VCaP (cell line): Measurements from ENCODE around the gene SIN3B.

Source experiments
- H3K27ac ChIP-seq: fragments of 450-650 bp; 2 replicates; pipeline ENCODE4 v1.5.1; 2017
- TF ChIP-seq, protein P1 (sequence below): fragments of 450-650 bp; conservative IDR thresholded peaks from 2 replicates; pipeline ENCODE4 v1.5.1; 2017; ENCODE audit warnings: mild to moderate bottlenecking, moderate library complexity

Gene SIN3B

DNA sequence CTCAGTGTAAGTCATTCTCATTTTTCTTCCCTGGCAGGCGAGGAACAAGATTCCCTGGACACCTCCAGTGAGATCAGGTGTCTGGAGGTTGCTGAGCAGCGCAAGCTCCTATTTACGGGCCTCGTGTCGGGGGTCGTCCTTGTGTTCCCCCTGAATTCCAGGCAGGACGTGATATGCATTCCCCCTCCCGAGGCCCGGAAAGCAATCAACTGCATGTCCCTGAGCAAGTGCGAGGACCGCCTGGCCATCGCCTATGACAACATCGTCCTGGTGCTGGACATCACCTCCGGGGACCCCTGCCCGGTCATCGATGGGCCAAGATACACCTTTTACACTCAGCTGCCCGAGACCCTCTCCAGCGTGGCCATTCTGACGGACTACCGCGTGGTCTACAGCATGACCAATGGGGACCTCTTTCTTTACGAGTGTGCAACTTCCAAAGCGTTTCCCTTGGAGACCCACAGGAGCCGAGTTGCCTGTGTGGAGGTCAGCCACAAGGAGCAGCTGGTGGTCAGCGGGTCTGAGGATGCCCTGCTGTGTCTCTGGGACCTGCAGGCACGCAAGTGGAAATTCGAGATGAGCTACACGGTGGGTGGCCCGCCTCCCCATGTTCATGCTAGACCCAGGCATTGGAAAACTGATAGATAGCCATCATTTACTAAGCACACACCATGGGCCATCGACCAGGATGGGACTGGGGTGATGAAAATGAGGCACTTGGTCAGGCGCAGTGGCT is 21.5 kb upstream of the SIN3B start:
- TF ChIP-seq, protein P1, sequence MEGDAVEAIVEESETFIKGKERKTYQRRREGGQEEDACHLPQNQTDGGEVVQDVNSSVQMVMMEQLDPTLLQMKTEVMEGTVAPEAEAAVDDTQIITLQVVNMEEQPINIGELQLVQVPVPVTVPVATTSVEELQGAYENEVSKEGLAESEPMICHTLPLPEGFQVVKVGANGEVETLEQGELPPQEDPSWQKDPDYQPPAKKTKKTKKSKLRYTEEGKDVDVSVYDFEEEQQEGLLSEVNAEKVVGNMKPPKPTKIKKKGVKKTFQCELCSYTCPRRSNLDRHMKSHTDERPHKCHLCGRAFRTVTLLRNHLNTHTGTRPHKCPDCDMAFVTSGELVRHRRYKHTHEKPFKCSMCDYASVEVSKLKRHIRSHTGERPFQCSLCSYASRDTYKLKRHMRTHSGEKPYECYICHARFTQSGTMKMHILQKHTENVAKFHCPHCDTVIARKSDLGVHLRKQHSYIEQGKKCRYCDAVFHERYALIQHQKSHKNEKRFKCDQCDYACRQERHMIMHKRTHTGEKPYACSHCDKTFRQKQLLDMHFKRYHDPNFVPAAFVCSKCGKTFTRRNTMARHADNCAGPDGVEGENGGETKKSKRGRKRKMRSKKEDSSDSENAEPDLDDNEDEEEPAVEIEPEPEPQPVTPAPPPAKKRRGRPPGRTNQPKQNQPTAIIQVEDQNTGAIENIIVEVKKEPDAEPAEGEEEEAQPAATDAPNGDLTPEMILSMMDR: no peak
- H3K27ac ChIP-seq: no peak overlapping the region

DNA sequence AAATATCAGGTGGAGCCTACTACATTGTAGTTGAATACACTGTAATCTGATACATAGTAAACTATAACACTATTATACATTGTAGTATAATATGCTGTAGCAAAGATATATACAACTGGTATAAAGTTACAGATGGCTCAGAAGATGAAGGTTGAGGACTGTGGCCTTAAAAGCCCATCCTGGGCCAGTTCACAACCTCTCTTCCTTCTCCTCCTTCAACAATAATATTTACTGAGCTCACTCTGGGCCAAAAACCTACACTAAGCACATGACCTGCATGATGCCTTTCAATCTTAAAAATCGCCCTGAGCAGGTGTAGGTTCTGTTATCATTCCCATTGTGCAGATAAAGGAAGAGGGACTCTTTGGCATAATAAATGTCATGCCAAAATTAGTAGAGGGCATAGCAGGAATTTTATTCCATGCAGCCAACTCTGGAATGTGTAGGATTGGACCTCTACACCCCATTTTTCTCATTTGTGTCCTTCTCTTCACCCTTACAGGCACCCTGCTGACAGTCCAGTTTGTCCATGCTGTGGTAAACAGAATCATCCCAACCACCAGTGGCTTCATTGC is 14.6 kb upstream of the SIN3B start:
- TF ChIP-seq, protein P1: no peak
- H3K27ac ChIP-seq: no peak overlapping the region

DNA sequence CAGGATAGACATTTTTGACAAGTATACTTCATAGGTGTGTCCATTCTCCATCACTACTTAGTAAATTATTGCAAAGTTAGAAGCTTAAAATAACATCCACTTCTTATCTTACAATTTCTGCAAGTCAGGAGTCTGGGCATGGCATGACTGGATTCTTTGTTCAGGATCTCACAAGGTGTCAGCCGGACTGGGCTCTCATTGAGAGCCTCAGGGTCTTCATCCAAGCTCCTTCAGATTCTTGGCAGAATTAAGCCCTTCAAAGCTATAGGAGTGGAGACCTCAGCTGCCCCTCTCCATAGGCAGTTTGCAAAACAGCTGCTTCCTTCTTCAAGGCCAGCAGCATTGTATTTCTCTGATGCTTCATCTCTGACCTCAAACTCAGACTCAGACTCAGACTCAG is 9.1 kb upstream of the SIN3B start:
- TF ChIP-seq, protein P1: no peak
- no peak overlapping the region for H3K27ac ChIP-seq

DNA sequence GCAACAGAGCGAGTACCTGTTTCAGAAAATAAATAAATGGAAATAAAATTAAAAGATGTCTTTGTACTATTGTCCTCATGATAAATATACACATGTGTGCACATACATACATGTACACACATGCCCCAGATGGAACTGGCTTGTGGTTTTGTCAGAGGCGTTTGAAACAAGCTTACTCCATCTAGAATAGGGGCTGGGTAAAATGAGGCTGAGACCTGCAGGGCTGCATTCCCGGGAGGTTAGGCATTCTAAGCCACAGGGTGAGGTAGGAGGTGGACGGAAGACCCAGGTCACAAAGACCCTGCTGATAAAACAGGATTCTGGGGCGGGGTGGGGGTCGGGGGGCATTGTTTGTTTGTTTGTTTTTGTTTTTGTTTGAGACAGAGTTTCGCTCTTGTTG is 8.1 kb upstream of the SIN3B start:
- TF ChIP-seq, protein P1: no peak
- H3K27ac ChIP-seq: no peak overlapping the region

DNA sequence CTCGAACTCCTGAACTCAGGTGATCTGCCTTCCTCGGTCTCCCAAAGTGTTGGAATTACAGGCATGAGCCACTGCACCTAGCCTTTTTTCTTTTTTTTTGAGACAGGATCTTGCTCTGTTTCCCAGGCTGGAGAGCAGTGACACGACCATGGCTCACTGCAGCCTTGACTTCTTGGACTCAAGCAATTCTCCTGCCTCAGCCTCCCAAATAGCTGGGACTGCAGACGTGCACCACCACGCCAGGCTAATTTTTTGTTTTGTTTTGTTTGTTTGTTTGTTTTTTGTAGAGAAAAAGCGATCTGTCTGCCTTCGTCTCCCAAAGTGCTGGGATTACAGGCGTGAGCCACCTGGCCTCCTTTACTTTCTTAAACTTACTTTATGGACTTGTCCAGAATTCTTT is 6.5 kb upstream of the SIN3B start:
- no peak overlapping the region for H3K27ac ChIP-seq
- TF ChIP-seq, protein P1: no peak

DNA sequence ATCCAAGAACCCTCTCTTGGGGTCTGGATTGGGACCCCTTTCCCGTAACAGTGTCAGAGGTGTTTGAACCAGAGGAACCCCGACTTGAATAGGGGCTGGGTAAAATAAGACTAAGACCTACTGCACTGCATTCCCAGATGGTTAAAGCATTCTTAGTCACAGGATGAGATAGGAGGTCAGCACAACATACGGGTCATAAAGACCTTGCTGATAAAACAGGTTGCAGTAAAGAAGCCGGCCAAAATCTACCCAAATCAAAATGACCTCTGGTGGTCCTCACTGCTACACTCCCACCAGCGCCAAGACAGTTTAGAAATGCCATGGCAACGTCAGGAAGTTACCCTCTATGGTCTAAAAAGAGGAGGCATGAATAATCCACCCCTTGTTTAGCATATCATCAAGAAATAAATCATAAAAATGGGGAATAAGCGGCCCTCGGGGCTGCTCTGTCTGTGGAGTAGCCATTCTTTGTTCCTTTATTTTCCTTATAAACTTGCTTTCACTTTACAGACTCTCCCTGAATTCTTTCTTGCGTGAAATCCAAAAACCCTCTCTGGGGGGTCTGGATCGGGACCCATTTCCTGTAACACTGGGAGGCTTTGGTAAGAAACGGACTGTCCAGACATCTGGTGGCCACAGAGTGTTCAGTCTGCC is 4.4 kb upstream of the SIN3B start:
- peak overlapping the region; percentile 81 for H3K27ac ChIP-seq
- TF ChIP-seq, protein P1: no peak

DNA sequence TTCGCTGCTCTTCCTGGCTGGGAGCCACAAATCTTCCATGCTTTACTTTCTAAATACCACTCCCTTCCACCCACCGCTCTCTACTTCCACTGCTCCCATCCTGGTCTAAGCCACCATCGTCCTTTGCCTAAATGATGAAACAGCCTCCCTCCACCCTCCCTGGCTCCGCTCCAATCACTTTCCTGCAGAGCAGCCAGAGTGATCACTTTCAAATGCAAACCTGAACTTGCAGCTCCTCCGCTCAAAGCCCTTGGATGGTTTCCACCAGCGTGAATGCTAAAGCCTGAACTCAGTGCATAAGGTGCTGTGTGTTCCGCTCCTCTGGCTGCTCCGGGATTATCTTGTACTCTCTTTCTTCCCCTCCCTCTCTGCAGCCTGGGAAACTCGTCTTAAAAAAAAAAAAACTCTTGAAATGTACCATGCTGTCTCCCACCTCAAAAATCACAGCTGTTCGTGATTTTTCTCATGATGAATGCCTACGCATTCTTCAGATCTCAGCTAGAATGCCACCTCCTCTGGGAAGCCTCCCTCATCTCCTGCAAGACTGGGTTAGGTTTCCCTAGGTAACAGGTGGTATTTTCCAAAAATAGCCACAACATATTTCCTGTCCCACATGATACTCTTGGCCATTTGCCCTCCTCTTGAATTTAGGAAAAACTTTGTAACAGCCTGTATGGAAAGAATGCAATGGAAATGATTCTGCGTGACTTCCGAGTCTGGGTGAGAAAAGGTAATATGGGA is 3.7 kb upstream of the SIN3B start:
- H3K27ac ChIP-seq: peak overlapping the region; percentile 81
- TF ChIP-seq, protein P1: no peak
